ENCODE data around the gene RXRG. TPM values are rescaled to one million over a fixed set of nuclear protein-coding genes. Genes with fewer than 3 reads are reported as not detected.
A peak's percentile ranks its signal among the peaks of the same experiment; 100 is the strongest.

RXRG gene
- total RNA-seq, 1 donor = not detected

DNA sequence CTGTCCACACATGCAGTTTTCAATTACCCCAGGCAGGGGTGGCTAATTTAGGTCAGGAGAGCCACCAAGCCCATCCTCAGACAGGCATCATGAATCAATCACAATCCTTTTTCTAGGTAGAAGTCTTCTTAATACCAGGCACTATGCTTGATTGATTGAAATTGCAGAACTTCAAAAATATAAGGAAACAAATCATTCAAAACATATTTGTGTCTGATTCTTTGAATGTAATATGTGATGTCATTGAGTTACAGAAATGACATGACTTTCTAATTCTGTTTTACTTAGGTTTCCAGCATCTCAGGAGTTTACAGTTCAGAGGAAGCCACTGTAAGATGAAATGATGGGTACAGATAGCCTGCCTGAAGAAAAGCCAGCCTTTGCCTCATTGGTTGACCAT lies 26.7 kb downstream of the RXRG start:
- TF ChIP-seq, protein P1, sequence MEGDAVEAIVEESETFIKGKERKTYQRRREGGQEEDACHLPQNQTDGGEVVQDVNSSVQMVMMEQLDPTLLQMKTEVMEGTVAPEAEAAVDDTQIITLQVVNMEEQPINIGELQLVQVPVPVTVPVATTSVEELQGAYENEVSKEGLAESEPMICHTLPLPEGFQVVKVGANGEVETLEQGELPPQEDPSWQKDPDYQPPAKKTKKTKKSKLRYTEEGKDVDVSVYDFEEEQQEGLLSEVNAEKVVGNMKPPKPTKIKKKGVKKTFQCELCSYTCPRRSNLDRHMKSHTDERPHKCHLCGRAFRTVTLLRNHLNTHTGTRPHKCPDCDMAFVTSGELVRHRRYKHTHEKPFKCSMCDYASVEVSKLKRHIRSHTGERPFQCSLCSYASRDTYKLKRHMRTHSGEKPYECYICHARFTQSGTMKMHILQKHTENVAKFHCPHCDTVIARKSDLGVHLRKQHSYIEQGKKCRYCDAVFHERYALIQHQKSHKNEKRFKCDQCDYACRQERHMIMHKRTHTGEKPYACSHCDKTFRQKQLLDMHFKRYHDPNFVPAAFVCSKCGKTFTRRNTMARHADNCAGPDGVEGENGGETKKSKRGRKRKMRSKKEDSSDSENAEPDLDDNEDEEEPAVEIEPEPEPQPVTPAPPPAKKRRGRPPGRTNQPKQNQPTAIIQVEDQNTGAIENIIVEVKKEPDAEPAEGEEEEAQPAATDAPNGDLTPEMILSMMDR (IDR thresholded peaks at IDR 0.05; ENCODE audit: insufficient read depth, low read length) = no peak
- no peak for DNase-seq (ENCODE audit: low read depth)
- H3K4me3 ChIP-seq (ENCODE audit: low read depth, low read length) = no peak overlapping the region

DNA sequence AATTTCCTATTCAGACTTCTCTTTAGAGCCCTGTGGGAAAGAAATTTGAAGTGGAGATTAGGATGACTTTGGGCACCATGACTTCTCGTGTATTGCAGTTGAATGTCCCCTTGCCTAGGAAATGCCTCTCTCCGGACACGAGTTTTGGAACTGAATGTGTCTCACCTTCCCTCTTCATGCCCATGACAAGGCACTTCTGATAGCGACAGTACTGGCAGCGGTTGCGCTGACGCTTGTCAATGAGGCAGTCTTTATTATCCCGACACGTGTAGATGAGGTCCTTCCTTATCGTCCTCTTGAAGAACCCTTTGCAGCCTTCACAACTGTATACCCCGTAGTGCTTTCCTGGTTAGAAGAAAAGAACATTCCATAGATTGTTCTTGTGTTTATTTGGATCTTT lies 28.1 kb downstream of the RXRG start:
- H3K4me3 ChIP-seq (ENCODE audit: low read depth, low read length) = no peak overlapping the region
- TF ChIP-seq, protein P1 (IDR thresholded peaks at IDR 0.05; ENCODE audit: insufficient read depth, low read length) = no peak
- DNase-seq (ENCODE audit: low read depth) = no peak

DNA sequence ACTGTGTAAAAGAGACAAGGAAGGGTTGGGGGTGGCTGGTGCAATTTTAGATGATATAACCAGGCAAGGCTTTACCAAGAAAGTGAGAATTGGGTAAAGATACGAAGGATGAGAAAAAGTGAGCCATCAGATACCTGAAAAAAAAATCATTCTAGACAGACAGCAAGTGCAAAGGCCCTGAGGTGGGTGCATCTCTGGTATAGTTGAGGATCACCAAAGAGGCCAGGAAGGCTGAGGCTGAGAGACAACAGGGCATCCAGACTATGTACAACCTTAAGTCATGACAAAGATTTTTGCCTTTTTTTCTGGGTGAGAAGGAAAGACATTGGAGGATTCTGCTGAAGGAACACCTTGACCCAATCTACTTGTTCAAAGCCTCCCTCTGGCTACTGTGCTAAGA lies 29.9 kb downstream of the RXRG start:
- no peak for DNase-seq (ENCODE audit: low read depth)
- TF ChIP-seq, protein P1 (IDR thresholded peaks at IDR 0.05; ENCODE audit: insufficient read depth, low read length) = no peak
- H3K4me3 ChIP-seq (ENCODE audit: low read depth, low read length) = no peak overlapping the region

DNA sequence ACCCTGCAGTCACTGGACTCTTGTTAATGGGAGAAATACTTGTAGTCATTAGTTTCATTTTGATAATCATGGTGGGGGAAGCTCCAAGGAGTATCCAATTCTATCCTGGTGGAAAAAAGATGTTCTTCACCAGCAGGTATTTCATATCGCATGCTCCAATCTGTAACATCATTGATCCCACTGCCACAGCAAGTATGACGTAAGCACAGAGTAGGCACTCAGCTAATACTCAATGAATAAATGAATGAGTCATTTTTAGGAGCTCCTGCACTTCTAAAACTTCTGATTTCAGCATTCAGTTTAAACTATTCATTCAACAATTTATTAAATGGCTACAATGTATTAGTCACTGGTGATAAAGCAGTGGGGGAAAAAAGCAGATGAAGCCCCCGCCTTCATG lies 30.3 kb downstream of the RXRG start:
- TF ChIP-seq, protein P1 (IDR thresholded peaks at IDR 0.05; ENCODE audit: insufficient read depth, low read length) = no peak
- no peak for DNase-seq (ENCODE audit: low read depth)

DNA sequence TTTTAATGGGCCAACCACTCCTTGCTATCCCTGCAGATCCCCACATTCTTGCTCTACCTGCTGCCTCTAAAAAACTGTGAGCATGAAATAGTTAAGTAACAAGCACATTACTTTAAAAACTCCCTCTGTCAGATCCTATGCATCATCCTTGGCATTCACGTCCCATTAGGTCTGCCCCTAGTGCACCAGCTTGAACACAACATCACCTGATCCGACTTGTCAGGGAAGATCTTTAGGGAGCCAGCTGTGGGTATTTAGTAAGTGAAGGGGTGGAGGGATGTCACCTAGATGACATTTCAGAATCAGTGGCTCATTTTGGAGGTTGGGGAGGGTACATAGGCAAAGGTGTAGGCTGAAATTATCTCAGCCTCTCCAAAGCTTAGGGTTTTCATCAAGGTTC lies 33.5 kb downstream of the RXRG start:
- TF ChIP-seq, protein P1 (IDR thresholded peaks at IDR 0.05; ENCODE audit: insufficient read depth, low read length) = no peak
- no peak overlapping the region for H3K4me3 ChIP-seq (ENCODE audit: low read depth, low read length)
- DNase-seq (ENCODE audit: low read depth) = no peak

More for the DNA sequence above, 30.3 kb downstream of the RXRG start:
- H3K4me3 ChIP-seq (ENCODE audit: low read depth, low read length) = no peak overlapping the region

DNA sequence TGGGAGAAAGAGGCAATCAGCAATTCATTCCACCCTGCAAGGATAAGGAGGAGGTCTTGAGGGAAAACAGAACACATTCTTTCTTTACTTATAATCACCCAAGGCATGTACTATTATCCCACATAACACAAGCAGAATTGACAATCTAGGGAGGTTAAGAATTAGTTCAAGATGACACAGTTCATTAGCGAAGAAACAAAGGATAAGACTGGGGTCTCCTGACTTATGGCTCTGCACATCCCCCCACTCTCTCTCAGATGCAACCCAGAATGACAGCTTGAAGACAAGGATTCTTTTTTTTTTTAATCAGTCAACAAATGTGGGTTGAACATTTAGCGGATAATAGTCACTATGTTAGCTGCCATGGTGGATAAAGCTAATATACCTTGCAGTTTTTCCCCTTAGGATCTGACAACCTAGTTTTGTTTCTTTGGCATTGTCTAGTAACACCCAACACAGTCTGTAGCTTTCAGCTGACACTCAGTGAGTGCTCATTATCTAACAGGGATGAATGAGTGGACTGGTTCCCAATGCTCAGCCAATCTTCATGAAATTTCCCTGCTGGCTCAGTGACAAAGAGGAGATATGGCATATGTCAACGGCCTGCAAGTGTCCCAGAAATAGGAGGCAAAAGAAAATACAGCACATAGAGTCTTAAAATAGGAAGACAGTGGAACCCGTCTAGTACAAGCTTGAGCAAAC lies 35.1 kb downstream of the RXRG start:
- DNase-seq (ENCODE audit: low read depth) = no peak
- TF ChIP-seq, protein P1 (IDR thresholded peaks at IDR 0.05; ENCODE audit: insufficient read depth, low read length) = no peak
- H3K4me3 ChIP-seq (ENCODE audit: low read depth, low read length) = no peak overlapping the region

DNA sequence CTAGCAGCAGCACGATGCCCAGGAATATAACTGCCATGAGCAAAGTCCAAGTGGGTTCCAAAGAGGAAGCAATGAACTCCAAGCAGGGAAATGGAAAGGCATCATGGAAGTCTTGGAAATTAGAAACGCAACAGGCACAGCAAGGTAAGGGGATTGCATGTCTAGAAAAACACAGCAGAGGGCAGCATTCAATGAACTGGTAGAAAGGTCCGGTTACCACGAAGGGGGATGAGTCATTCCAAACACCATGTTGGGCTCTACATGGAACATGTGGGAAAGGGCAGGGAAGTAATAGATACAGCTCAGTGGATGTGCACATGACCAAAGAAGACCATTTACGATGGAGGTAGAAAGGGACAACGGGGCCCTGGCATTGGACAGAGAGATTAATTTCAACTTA lies 36.4 kb downstream of the RXRG start:
- no peak overlapping the region for H3K4me3 ChIP-seq (ENCODE audit: low read depth, low read length)
- peak; percentile 49 for DNase-seq (ENCODE audit: low read depth)
- TF ChIP-seq, protein P1 (IDR thresholded peaks at IDR 0.05; ENCODE audit: insufficient read depth, low read length) = peak; percentile 27
